HepG2 (cell line): ENCODE measurements around the gene CGREF1. TPM values are rescaled to one million over a fixed set of nuclear protein-coding genes. Genes with fewer than 3 reads are reported as not detected.

Experiments used
- ELF1 ChIP-seq: sonication (generic); formaldehyde crosslinking; IDR thresholded peaks from 2 replicates; pipeline ENCODE4 v1.4.0; 2020; ENCODE audit warnings: missing genetic modification reagents
- FOXK1 ChIP-seq: sonication (generic); formaldehyde crosslinking; IDR thresholded peaks from 2 replicates; pipeline ENCODE4 v1.4.0; 2020; ENCODE audit warnings: low read depth, missing genetic modification reagents, borderline replicate concordance
- GABPA ChIP-seq, 2 experiments: IDR thresholded peaks; 2 replicates each; pipeline ENCODE4 v1.6.1; 2011 to 2016; ENCODE audit warnings: low read depth in 2 of 2, low read length in 1 of 2, missing biosample characterization in 1 of 2, missing genetic modification characterization in 1 of 2
- RFX5 ChIP-seq: IDR thresholded peaks from 2 replicates; pipeline ENCODE4 v1.6.1; 2011; ENCODE audit warnings: low read depth, low read length, improper control_type of control experiment
- SMAD1 ChIP-seq: sonication (generic); formaldehyde crosslinking; IDR thresholded peaks from 2 replicates; pipeline ENCODE4 v1.4.0; 2020; ENCODE audit warnings: missing genetic modification reagents, low read depth, mild to moderate bottlenecking, borderline replicate concordance
- SNRNP70 ChIP-seq: fragments of 200-400 bp; formaldehyde crosslinking; IDR thresholded peaks from 2 replicates; pipeline ENCODE4 v1.6.1; 2017; ENCODE audit warnings: mild to moderate bottlenecking, low read depth, low read length, moderate library complexity
- ZFP41 ChIP-seq: sonication (generic); formaldehyde crosslinking; IDR thresholded peaks from 2 replicates; pipeline ENCODE4 v1.4.0; 2020; ENCODE audit warnings: mild to moderate bottlenecking, missing genetic modification reagents, borderline replicate concordance
- ZKSCAN5 ChIP-seq: sonication (generic); formaldehyde crosslinking; IDR thresholded peaks from 2 replicates; pipeline ENCODE4 v1.5.1; 2020; ENCODE audit warnings: mild to moderate bottlenecking, missing genetic modification reagents
- ZNF460 ChIP-seq: sonication (generic); formaldehyde crosslinking; IDR thresholded peaks from 2 replicates; pipeline ENCODE4 v1.5.1; 2020; ENCODE audit warnings: missing genetic modification reagents, mild to moderate bottlenecking, borderline replicate concordance
- ZNF468 ChIP-seq: sonication (generic); formaldehyde crosslinking; IDR thresholded peaks from 2 replicates; pipeline ENCODE4 v1.8.0; 2022; ENCODE audit warnings: mild to moderate bottlenecking, moderate library complexity, missing genetic modification reagents
- ZNF562 ChIP-seq: sonication (generic); formaldehyde crosslinking; IDR thresholded peaks from 2 replicates; pipeline ENCODE4 v1.8.0; 2022; ENCODE audit warnings: missing genetic modification reagents, borderline replicate concordance
- ZNF704 ChIP-seq: sonication (generic); formaldehyde crosslinking; IDR thresholded peaks from 2 replicates; pipeline ENCODE4 v1.8.1; 2023; ENCODE audit warnings: mild to moderate bottlenecking, inconsistent platforms, moderate library complexity, missing genetic modification reagents, borderline replicate concordance
- ZNF776 ChIP-seq: sonication (generic); formaldehyde crosslinking; IDR thresholded peaks from 2 replicates; pipeline ENCODE4 v1.4.0; 2020; ENCODE audit warnings: mild to moderate bottlenecking, missing genetic modification reagents
- ZSCAN30 ChIP-seq: sonication (generic); formaldehyde crosslinking; IDR thresholded peaks from 2 replicates; pipeline ENCODE4 v1.5.0; 2020; ENCODE audit warnings: mild to moderate bottlenecking, missing genetic modification reagents
- polyA plus RNA-seq, 8 experiments: library from polyadenylated mRNA; depleted of rRNA in 3 of 8; stranded (reverse) in 7 of 8; unstranded in 1 of 8; fragments of >200 nt; fragmentation: Illumina TruSeq in 4 of 8; extraction: Trizol in 4 of 8; gene quantifications; 2 replicates each; pipeline versions ENCODE4 v1.2.1 to v1.2.3, GENCODE V29; 2011 to 2016; ENCODE audit warnings: low read depth in 4 of 8, missing spikeins in 1 of 8, mixed read lengths in 1 of 8; ENCODE audit not compliant: insufficient read depth in 1 of 8
- total RNA-seq, 5 experiments: library from RNA; depleted of rRNA; stranded (reverse); fragments of >200 nt; fragmentation: Illumina TruSeq; extraction: Trizol; gene quantifications; 2 replicates each; pipeline ENCODE4 v1.2.3, GENCODE V29; 2016; ENCODE audit warnings: low read depth in 1 of 5
- TF ChIP-seq, protein P1 (sequence below): sonication (generic); formaldehyde crosslinking; conservative IDR thresholded peaks from 2 replicates; pipeline ENCODE4 v1.8.0; 2022; ENCODE audit warnings: mild to moderate bottlenecking, moderate library complexity, missing genetic modification reagents
- TF ChIP-seq, protein P2 (sequence below), 2 experiments: fragments of 450-650 bp in 1 of 2; sonication (generic) in 1 of 2; formaldehyde crosslinking; IDR thresholded peaks; 2 replicates each; pipeline versions ENCODE4 v1.5.0 to v1.8.0; 2020 to 2022; ENCODE audit warnings: mild to moderate bottlenecking in 1 of 2, missing genetic modification reagents in 1 of 2
- TF ChIP-seq, protein P3 (sequence below): sonication (generic); formaldehyde crosslinking; IDR thresholded peaks from 2 replicates; pipeline ENCODE4 v1.4.0; 2020; ENCODE audit warnings: missing genetic modification reagents
- TF ChIP-seq, protein P4 (sequence below): sonication (generic); formaldehyde crosslinking; IDR thresholded peaks from 2 replicates; pipeline ENCODE4 v1.8.0; 2022; ENCODE audit warnings: mild to moderate bottlenecking, missing genetic modification reagents; ENCODE audit not compliant: insufficient replicate concordance
- TF ChIP-seq, protein P5 (sequence below): sonication (generic); formaldehyde crosslinking; IDR thresholded peaks from 2 replicates; pipeline ENCODE4 v1.5.0; 2020; ENCODE audit warnings: missing genetic modification reagents

CGREF1 gene
- total and polyA plus RNA-seq, 2 of the 13 experiments (the other 11 are each of a cell fraction or from before 2014, with no cell fraction given) = 13.9 to 23.4 TPM

- TF ChIP-seq SNRNP70 = no peak
- no peak for TF ChIP-seq RFX5
- no peak for TF ChIP-seq ZNF468 (CRISPR knock-in tag)
- TF ChIP-seq ZKSCAN5 (CRISPR knock-in tag) = no peak
- no peak for TF ChIP-seq ZNF562
- no peak for TF ChIP-seq ZNF704 (CRISPR knock-in tag)
- TF ChIP-seq, protein P1, sequence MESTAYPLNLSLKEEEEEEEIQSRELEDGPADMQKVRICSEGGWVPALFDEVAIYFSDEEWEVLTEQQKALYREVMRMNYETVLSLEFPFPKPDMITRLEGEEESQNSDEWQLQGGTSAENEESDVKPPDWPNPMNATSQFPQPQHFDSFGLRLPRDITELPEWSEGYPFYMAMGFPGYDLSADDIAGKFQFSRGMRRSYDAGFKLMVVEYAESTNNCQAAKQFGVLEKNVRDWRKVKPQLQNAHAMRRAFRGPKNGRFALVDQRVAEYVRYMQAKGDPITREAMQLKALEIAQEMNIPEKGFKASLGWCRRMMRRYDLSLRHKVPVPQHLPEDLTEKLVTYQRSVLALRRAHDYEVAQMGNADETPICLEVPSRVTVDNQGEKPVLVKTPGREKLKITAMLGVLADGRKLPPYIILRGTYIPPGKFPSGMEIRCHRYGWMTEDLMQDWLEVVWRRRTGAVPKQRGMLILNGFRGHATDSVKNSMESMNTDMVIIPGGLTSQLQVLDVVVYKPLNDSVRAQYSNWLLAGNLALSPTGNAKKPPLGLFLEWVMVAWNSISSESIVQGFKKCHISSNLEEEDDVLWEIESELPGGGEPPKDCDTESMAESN (CRISPR knock-in tag) = peak; percentile 3; the same call in 1 of the 2 replicates
- TF ChIP-seq, protein P2, sequence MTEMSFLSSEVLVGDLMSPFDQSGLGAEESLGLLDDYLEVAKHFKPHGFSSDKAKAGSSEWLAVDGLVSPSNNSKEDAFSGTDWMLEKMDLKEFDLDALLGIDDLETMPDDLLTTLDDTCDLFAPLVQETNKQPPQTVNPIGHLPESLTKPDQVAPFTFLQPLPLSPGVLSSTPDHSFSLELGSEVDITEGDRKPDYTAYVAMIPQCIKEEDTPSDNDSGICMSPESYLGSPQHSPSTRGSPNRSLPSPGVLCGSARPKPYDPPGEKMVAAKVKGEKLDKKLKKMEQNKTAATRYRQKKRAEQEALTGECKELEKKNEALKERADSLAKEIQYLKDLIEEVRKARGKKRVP (CRISPR knock-in tag; IDR thresholded peaks at IDR 0.05) = peak in 1 of 2 experiments; percentile 61; a peak in 2 of 4 replicates
- TF ChIP-seq FOXK1 (CRISPR knock-in tag) = peak; percentile 61; the same call in 1 of the 2 replicates
- TF ChIP-seq, protein P3, sequence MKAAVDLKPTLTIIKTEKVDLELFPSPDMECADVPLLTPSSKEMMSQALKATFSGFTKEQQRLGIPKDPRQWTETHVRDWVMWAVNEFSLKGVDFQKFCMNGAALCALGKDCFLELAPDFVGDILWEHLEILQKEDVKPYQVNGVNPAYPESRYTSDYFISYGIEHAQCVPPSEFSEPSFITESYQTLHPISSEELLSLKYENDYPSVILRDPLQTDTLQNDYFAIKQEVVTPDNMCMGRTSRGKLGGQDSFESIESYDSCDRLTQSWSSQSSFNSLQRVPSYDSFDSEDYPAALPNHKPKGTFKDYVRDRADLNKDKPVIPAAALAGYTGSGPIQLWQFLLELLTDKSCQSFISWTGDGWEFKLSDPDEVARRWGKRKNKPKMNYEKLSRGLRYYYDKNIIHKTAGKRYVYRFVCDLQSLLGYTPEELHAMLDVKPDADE (CRISPR knock-in tag) = no peak
- peak; percentile 16; the same call in 1 of the 2 replicates for TF ChIP-seq SMAD1 (CRISPR knock-in tag)
- no peak for TF ChIP-seq ZSCAN30 (CRISPR knock-in tag)
- TF ChIP-seq ZNF776 (CRISPR knock-in tag) = no peak
- TF ChIP-seq, protein P4, sequence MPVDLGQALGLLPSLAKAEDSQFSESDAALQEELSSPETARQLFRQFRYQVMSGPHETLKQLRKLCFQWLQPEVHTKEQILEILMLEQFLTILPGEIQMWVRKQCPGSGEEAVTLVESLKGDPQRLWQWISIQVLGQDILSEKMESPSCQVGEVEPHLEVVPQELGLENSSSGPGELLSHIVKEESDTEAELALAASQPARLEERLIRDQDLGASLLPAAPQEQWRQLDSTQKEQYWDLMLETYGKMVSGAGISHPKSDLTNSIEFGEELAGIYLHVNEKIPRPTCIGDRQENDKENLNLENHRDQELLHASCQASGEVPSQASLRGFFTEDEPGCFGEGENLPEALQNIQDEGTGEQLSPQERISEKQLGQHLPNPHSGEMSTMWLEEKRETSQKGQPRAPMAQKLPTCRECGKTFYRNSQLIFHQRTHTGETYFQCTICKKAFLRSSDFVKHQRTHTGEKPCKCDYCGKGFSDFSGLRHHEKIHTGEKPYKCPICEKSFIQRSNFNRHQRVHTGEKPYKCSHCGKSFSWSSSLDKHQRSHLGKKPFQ = peak; percentile 97
- TF ChIP-seq GABPA (IDR thresholded peaks at IDR 0.05; ENCODE audit: low read depth, low read length) = no peak
- TF ChIP-seq GABPA (CRISPR knock-in tag; IDR thresholded peaks at IDR 0.05; ENCODE audit: low read depth) = no peak; the same call in 1 of the 2 replicates
- TF ChIP-seq, protein P5, sequence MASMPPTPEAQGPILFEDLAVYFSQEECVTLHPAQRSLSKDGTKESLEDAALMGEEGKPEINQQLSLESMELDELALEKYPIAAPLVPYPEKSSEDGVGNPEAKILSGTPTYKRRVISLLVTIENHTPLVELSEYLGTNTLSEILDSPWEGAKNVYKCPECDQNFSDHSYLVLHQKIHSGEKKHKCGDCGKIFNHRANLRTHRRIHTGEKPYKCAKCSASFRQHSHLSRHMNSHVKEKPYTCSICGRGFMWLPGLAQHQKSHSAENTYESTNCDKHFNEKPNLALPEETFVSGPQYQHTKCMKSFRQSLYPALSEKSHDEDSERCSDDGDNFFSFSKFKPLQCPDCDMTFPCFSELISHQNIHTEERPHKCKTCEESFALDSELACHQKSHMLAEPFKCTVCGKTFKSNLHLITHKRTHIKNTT = no peak
- TF ChIP-seq ZNF460 (CRISPR knock-in tag) = no peak
- no peak for TF ChIP-seq ZFP41 (CRISPR knock-in tag)
- peak; percentile 56 for TF ChIP-seq ELF1
Observed at GRCh38 chr2:27093430-27094352, 25.2 kb downstream of the CGREF1 start (continued).
